ENCODE data around the gene TRIM58.

- no peak for TF ChIP-seq POLR2A (IDR thresholded peaks at IDR 0.05; ENCODE audit: low read depth)
- no peak for TF ChIP-seq CTCF (IDR thresholded peaks at IDR 0.05)
- no peak for TF ChIP-seq POLR2AphosphoS5 (IDR thresholded peaks at IDR 0.05)
- no peak for TF ChIP-seq EP300 (IDR thresholded peaks at IDR 0.05)
These were observed 31.6 kb upstream of the TRIM58 start for GRCh38 chr1:247825362-247825761.

All from esophagus muscularis mucosa (tissue), 4 donors.